Measurements from ENCODE around the gene PDZRN3.
"Not testable (repeated sequence)": the region's sequence is repeated elsewhere in the genome, so short reads cannot be mapped to it uniquely, and the experiment has no call there.

PDZRN3 gene

GRCh38 chr3:73469331-73469730 lies 155.4 kb downstream of the PDZRN3 start:
- Histone ChIP-seq H3K4me1 (ENCODE audit: control insufficient read depth, insufficient read depth, low read length) (peaks cover 2% of the 10 kb centered on the region), H3K36me3 (ENCODE audit: control insufficient read depth, insufficient read depth, low read length) (no peaks in the 10 kb centered on the region)

GRCh38 chr3:73467211-73467610 lies 157.5 kb downstream of the PDZRN3 start:
- no peak overlapping the region for H3K4me3 ChIP-seq (ENCODE audit: low read length)
- no peak overlapping the region for H3K27ac ChIP-seq (ENCODE audit: low read depth, low read length)
- peaks cover 2% of the 10 kb centered on the region for H3K4me1 ChIP-seq (ENCODE audit: control insufficient read depth, insufficient read depth, low read length)
- no peaks in the 10 kb centered on the region for H3K27me3 ChIP-seq (ENCODE audit: control insufficient read depth, insufficient read depth, low read length)
- H3K9ac ChIP-seq (ENCODE audit: low read length) = no peak overlapping the region
- H3K36me3 ChIP-seq (ENCODE audit: control insufficient read depth, insufficient read depth, low read length) = no peaks in the 10 kb centered on the region

More at GRCh38 chr3:73469331-73469730, 155.4 kb downstream of the PDZRN3 start:
- Histone ChIP-seq H3K4me3 (ENCODE audit: low read length) (no peak overlapping the region), H3K27me3 (ENCODE audit: control insufficient read depth, insufficient read depth, low read length) (no peaks in the 10 kb centered on the region), H3K27ac (ENCODE audit: low read depth, low read length) (no peak overlapping the region), H3K9ac (ENCODE audit: low read length) (no peak overlapping the region)

DNA sequence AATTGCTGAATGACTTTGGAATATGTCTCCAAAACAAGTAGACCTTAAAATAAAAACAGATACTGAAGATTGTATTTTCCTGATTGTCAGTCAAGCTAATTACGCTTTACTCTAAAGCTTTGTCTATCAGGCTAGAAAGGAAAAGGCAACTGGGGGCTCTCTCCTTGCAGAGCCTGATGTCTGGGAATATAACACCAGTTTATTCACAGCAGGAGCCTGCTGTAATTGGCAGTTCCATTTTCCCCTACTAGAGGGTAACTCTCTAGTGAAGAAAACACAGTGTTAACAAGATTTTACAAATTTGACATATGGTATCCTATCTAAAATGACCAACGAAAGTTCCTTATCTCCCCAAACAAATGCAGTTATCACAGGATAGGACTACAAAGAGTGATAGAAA lies 158.8 kb downstream of the PDZRN3 start:
- no peak overlapping the region for H3K27ac ChIP-seq (ENCODE audit: low read depth, low read length)
- H3K4me1 ChIP-seq (ENCODE audit: control insufficient read depth, insufficient read depth, low read length) = peaks cover 2% of the 10 kb centered on the region

GRCh38 chr3:73464126-73464525 lies 160.6 kb downstream of the PDZRN3 start:
- H3K27me3 ChIP-seq (ENCODE audit: control insufficient read depth, insufficient read depth, low read length); H3K4me3 ChIP-seq (ENCODE audit: low read length); H3K4me1 ChIP-seq (ENCODE audit: control insufficient read depth, insufficient read depth, low read length); H3K9ac ChIP-seq (ENCODE audit: low read length); H3K36me3 ChIP-seq (ENCODE audit: control insufficient read depth, insufficient read depth, low read length); H3K27ac ChIP-seq (ENCODE audit: low read depth, low read length): not testable (repeated sequence)

More for the DNA sequence above, 158.8 kb downstream of the PDZRN3 start:
- Histone ChIP-seq H3K4me3 (ENCODE audit: low read length) (no peak overlapping the region), H3K27me3 (ENCODE audit: control insufficient read depth, insufficient read depth, low read length) (no peaks in the 10 kb centered on the region), H3K9ac (ENCODE audit: low read length) (no peak overlapping the region), H3K36me3 (ENCODE audit: control insufficient read depth, insufficient read depth, low read length) (no peaks in the 10 kb centered on the region)

- no peaks in the 10 kb centered on the region for H3K27me3 ChIP-seq (ENCODE audit: control insufficient read depth, insufficient read depth, low read length)
- H3K27ac ChIP-seq (ENCODE audit: low read depth, low read length) = no peak overlapping the region
- H3K36me3 ChIP-seq (ENCODE audit: control insufficient read depth, insufficient read depth, low read length) = no peaks in the 10 kb centered on the region
- H3K9ac ChIP-seq (ENCODE audit: low read length) = no peak overlapping the region
- H3K4me1 ChIP-seq (ENCODE audit: control insufficient read depth, insufficient read depth, low read length) = peaks cover 7% of the 10 kb centered on the region
- H3K4me3 ChIP-seq (ENCODE audit: low read length) = no peak overlapping the region
Measured at GRCh38 chr3:73461547-73461946, 163.2 kb downstream of the PDZRN3 start.

GRCh38 chr3:73459711-73460110 lies 165.0 kb downstream of the PDZRN3 start:
- Histone ChIP-seq H3K9ac (ENCODE audit: low read length) (no peak overlapping the region), H3K4me1 (ENCODE audit: control insufficient read depth, insufficient read depth, low read length) (peaks cover 21% of the 10 kb centered on the region), H3K27ac (ENCODE audit: low read depth, low read length) (no peak overlapping the region), H3K36me3 (ENCODE audit: control insufficient read depth, insufficient read depth, low read length) (no peaks in the 10 kb centered on the region), H3K4me3 (ENCODE audit: low read length) (no peak overlapping the region), H3K27me3 (ENCODE audit: control insufficient read depth, insufficient read depth, low read length) (no peaks in the 10 kb centered on the region)

DNA sequence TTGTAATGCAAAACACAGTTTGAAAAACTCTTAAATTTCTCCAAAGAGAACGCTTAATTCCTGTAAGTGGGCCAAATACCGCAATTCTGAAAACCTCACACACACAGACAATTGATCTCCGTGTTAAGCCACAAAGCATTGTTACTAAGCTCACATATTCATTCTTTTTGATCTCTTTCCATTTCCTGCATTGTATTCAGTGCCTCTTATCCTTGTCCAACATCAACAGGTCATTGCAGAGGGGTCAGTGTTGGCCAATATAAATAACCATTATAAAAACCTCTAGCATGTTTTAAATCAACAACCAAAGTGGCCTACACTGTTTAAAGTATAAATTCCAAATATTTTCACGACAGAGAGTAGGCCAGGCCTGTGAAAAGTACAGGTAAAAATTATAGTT lies 171.1 kb downstream of the PDZRN3 start:
- Histone ChIP-seq H3K27me3 (ENCODE audit: control insufficient read depth, insufficient read depth, low read length) (no peaks in the 10 kb centered on the region), H3K36me3 (ENCODE audit: control insufficient read depth, insufficient read depth, low read length) (no peaks in the 10 kb centered on the region), H3K27ac (ENCODE audit: low read depth, low read length) (no peak overlapping the region), H3K4me1 (ENCODE audit: control insufficient read depth, insufficient read depth, low read length) (peaks cover 40% of the 10 kb centered on the region), H3K9ac (ENCODE audit: low read length) (no peak overlapping the region), H3K4me3 (ENCODE audit: low read length) (no peak overlapping the region)

DNA sequence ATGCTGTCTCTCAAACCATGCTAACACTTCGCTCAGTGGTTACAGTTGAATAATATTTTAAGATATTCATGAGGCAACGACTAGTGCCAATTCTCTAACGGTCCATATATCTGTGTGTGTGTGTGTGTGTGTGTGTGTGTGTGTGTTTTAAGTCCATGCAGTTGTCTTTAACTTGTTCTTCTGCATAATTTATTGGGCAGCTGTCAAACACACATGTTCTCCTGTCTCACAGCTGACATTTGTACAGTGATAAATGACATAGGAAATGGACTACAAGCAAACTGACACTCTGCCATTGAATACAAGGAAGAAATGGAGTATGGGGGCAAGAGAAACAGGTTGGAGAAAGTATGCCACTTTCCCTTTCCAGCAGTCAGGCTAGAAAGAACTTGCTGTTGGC lies 172.0 kb downstream of the PDZRN3 start:
- Histone ChIP-seq H3K4me1 (ENCODE audit: control insufficient read depth, insufficient read depth, low read length) (peaks cover 36% of the 10 kb centered on the region), H3K27me3 (ENCODE audit: control insufficient read depth, insufficient read depth, low read length) (no peaks in the 10 kb centered on the region), H3K9ac (ENCODE audit: low read length) (no peak overlapping the region), H3K36me3 (ENCODE audit: control insufficient read depth, insufficient read depth, low read length) (no peaks in the 10 kb centered on the region), H3K4me3 (ENCODE audit: low read length) (no peak overlapping the region), H3K27ac (ENCODE audit: low read depth, low read length) (no peak overlapping the region)

GRCh38 chr3:73451301-73451944 lies 173.3 kb downstream of the PDZRN3 start:
- Histone ChIP-seq H3K9ac (ENCODE audit: low read length) (no peak overlapping the region), H3K27ac (ENCODE audit: low read depth, low read length) (no peak overlapping the region), H3K4me1 (ENCODE audit: control insufficient read depth, insufficient read depth, low read length) (peaks cover 33% of the 10 kb centered on the region), H3K27me3 (ENCODE audit: control insufficient read depth, insufficient read depth, low read length) (no peaks in the 10 kb centered on the region), H3K36me3 (ENCODE audit: control insufficient read depth, insufficient read depth, low read length) (no peaks in the 10 kb centered on the region), H3K4me3 (ENCODE audit: low read length) (no peak overlapping the region)

DNA sequence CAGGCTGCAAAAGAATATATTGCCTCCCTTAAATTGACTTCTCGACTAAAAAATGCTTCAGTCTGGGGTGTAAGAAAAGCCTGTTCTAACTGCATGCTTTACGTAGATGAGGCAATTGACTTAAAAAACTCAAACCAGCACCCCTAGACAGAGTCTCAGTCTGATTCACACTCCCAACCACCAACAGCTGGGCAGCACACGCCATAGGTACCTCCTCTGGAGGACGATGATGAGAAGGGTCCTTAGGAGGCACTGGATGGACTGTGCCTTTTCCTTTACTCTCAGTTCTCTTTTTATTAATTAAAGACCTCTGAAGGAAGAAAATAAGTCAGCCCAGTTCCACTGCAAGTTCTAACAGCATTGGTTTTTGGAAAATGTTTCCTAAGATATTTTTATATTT lies 175.0 kb downstream of the PDZRN3 start:
- H3K9ac ChIP-seq (ENCODE audit: low read length) = no peak overlapping the region
- H3K27ac ChIP-seq (ENCODE audit: low read depth, low read length) = no peak overlapping the region
- peaks cover 20% of the 10 kb centered on the region for H3K4me1 ChIP-seq (ENCODE audit: control insufficient read depth, insufficient read depth, low read length)
- H3K36me3 ChIP-seq (ENCODE audit: control insufficient read depth, insufficient read depth, low read length) = no peaks in the 10 kb centered on the region
- H3K4me3 ChIP-seq (ENCODE audit: low read length) = no peak overlapping the region
- H3K27me3 ChIP-seq (ENCODE audit: control insufficient read depth, insufficient read depth, low read length) = no peaks in the 10 kb centered on the region

- Histone ChIP-seq H3K4me1 (ENCODE audit: control insufficient read depth, insufficient read depth, low read length) (peaks cover 14% of the 10 kb centered on the region), H3K27me3 (ENCODE audit: control insufficient read depth, insufficient read depth, low read length) (no peaks in the 10 kb centered on the region), H3K27ac (ENCODE audit: low read depth, low read length) (no peak overlapping the region), H3K36me3 (ENCODE audit: control insufficient read depth, insufficient read depth, low read length) (no peaks in the 10 kb centered on the region), H3K9ac (ENCODE audit: low read length) (no peak overlapping the region), H3K4me3 (ENCODE audit: low read length) (no peak overlapping the region)
Measured at GRCh38 chr3:73448761-73449301, 175.9 kb downstream of the PDZRN3 start.

DNA sequence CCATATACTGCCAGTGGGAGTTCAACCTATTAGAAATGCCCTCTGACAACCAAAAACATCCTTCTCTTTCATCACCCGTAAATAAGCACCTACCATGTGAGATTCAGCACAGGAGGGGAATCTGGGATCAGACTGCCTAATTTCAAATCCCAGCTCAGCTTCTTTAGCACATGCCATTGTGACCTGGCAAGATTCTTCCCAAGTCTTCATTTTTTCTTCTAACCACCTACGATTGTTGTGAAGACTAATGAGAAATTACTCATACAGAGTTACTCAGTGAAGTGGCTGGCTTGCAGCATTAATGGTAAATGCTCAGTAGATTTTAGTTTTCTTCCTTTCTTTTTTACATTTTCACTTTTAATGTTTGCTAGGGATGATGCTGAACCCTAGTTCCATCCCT lies 176.7 kb downstream of the PDZRN3 start:
- no peaks in the 10 kb centered on the region for H3K36me3 ChIP-seq (ENCODE audit: control insufficient read depth, insufficient read depth, low read length)
- H3K27me3 ChIP-seq (ENCODE audit: control insufficient read depth, insufficient read depth, low read length) = no peaks in the 10 kb centered on the region
- H3K9ac ChIP-seq (ENCODE audit: low read length) = no peak overlapping the region
- H3K27ac ChIP-seq (ENCODE audit: low read depth, low read length) = no peak overlapping the region
- H3K4me3 ChIP-seq (ENCODE audit: low read length) = no peak overlapping the region
- peaks cover 11% of the 10 kb centered on the region for H3K4me1 ChIP-seq (ENCODE audit: control insufficient read depth, insufficient read depth, low read length)

DNA sequence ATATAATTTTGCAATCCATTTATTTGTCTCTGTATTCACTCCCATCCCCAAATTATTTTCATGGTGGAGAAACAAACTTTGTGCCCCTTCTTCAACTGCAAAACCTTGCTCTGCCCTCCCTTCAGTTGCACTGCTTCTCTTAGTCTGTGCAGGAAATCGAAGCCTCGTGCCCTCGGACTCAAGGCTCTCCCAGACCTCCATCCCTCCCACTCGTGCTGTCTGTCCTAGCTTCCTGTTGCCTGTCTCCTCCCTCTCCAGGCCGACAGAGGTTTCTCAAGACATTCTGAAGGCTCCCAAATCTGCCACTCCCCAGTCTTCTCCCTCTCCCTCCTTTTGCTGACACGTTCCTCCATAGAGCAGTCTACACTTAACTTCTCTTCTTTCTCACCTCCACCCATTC lies 177.6 kb downstream of the PDZRN3 start:
- H3K27ac ChIP-seq (ENCODE audit: low read depth, low read length) = no peak overlapping the region
- H3K4me1 ChIP-seq (ENCODE audit: control insufficient read depth, insufficient read depth, low read length) = peaks cover 7% of the 10 kb centered on the region
- H3K36me3 ChIP-seq (ENCODE audit: control insufficient read depth, insufficient read depth, low read length) = no peaks in the 10 kb centered on the region
- no peaks in the 10 kb centered on the region for H3K27me3 ChIP-seq (ENCODE audit: control insufficient read depth, insufficient read depth, low read length)
- H3K9ac ChIP-seq (ENCODE audit: low read length) = no peak overlapping the region
- H3K4me3 ChIP-seq (ENCODE audit: low read length) = no peak overlapping the region
